ENCODE data around the gene GOPC. TPM values are rescaled to one million over a fixed set of nuclear protein-coding genes. Genes with fewer than 3 reads are reported as not detected.

The GOPC gene
- total and polyA plus RNA-seq, 2 experiments from 2014 or later, result 15.5 to 26.4 TPM

DNA sequence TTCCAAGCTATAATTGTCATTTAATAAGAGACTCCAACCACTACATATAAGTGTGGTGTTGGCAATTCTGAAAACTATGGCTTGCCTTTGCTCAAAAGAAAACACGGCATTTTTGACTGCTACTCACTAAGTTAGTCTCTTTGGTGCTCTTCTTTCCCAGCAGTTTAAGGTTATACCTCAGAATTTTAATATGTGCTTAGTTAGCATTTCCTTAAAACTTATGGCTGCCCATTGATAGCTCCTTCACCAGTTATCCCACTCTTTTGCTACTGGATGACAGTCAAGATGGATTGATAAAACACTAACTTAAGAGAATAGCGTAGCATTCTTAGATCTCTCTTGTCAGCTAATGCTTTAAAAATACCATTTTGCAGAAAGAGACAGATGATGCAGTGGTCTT, 34.1 kb downstream of the GOPC start:
- H3K27ac Mint-ChIP-seq, result no peak overlapping the region

More for the DNA sequence above, 34.1 kb downstream of the GOPC start:
- H3K27me3 Mint-ChIP-seq (ENCODE audit: insufficient read depth, low read depth, poor library complexity), result peaks cover 1% of the 10 kb centered on the region
- Histone ChIP-seq H2AFZ (no peak overlapping the region), H3K4me2 (no peak overlapping the region), H3K27ac (ENCODE audit: low read depth) (no peak overlapping the region), H3K36me3 (ENCODE audit: insufficient read depth) (peaks cover 27% of the 10 kb centered on the region; the same call in 1 of the 2 replicates), H3K27me3 (ENCODE audit: insufficient read depth) (no peaks in the 10 kb centered on the region), H3K9me2 (ENCODE audit: insufficient read depth) (no peaks in the 10 kb centered on the region), H3K79me2 (replicated peaks; ENCODE audit: insufficient read depth) (no peaks in the 10 kb centered on the region), H3K4me3 (no peak overlapping the region), H3F3A (replicated peaks; ENCODE audit: low read depth) (no peaks in the 10 kb centered on the region), H3K4me1 (ENCODE audit: insufficient read depth) (no peaks in the 10 kb centered on the region), H4K20me1 (replicated peaks; ENCODE audit: insufficient read depth) (no peaks in the 10 kb centered on the region; the same call in 1 of the 2 replicates)
- no peak overlapping the region for H3K4me3 Mint-ChIP-seq
- H3K4me1 Mint-ChIP-seq, result no peaks in the 10 kb centered on the region; the same call in 2 of the 3 replicates
- TF ChIP-seq EZH2 (IDR thresholded peaks at IDR 0.05; ENCODE audit: low read depth, unreplicated experiment) (no peak), ZNF114 (CRISPR knock-in tag; IDR thresholded peaks at IDR 0.05) (no peak), CTCF (conservative IDR thresholded peaks at IDR 0.05; ENCODE audit: low read depth in 2 of 2) (no peak), NANOG (IDR thresholded peaks at IDR 0.05; ENCODE audit: borderline replicate concordance) (no peak), ETS1 (IDR thresholded peaks at IDR 0.05) (no peak), STAT1 (IDR thresholded peaks at IDR 0.05; ENCODE audit: unreplicated experiment) (no peak), REST (IDR thresholded peaks at IDR 0.05; ENCODE audit: unreplicated experiment) (no peak), CREB1 (CRISPR knock-in tag; IDR thresholded peaks at IDR 0.05; ENCODE audit: low read depth) (no peak), POLR2AphosphoS5 (IDR thresholded peaks at IDR 0.05; ENCODE audit: low read depth) (no peak), EZH2phosphoT487 (IDR thresholded peaks at IDR 0.05; ENCODE audit: unreplicated experiment) (no peak), ZNF462 (CRISPR knock-in tag; IDR thresholded peaks at IDR 0.05) (no peak), ZNF331 (CRISPR knock-in tag; IDR thresholded peaks at IDR 0.05; ENCODE audit: low read depth) (no peak), JUNB (IDR thresholded peaks at IDR 0.05; ENCODE audit: unreplicated experiment) (no peak)
- H3K9me3 Mint-ChIP-seq, result no peaks in the 10 kb centered on the region
- ATAC-seq (no peak), DNase-seq (ENCODE audit: low spot score) (no peak)
- peaks cover 6% of the 10 kb centered on the region; the same call in 2 of the 3 replicates for H3K36me3 Mint-ChIP-seq (ENCODE audit: low read depth)
